Measurements from ENCODE around the gene OPN3. TPM values are rescaled to one million over a fixed set of nuclear protein-coding genes. Genes with fewer than 3 reads are reported as not detected.

Gene OPN3
- total and polyA plus RNA-seq, 9 of the 15 experiments (the other 6 are each of a cell fraction or from before 2014, with no cell fraction given): 4.2 to 34.6 (median 17.0) TPM

DNA sequence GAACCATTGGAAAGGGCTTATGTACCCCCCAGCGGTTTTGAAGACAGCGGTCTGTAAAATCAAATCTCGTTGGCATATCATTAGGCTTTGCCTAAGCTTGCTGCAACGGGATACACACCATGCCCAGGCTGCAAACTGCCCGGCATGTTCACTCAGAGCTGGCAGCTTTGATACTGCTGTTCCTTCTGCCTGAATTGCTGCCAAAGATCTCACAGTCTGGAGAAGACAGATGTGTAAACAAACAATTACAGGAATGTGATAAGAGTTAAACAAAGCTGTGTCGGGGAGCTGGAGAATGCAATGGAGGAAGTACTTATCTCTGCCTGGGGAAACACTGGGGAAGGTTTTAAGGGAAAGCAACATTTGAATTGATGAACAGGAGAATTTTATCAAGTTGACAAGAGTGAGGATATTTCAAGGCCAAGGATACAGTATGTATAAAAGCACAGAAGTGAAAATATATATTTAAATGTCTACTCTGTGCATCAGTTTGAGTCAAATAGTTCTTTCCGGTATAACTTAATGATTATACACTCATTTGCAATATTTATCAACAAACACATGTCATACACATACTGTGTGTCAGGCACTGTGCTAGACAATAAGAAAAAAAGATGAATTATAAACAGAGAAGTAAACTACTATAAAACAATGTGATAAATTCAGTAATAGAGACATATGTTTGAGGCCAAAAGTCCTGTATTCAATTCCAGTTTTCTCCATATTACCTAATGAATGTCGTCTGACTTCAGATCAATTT, 29.9 kb downstream of the OPN3 start (continued):
- TF ChIP-seq, protein P1, sequence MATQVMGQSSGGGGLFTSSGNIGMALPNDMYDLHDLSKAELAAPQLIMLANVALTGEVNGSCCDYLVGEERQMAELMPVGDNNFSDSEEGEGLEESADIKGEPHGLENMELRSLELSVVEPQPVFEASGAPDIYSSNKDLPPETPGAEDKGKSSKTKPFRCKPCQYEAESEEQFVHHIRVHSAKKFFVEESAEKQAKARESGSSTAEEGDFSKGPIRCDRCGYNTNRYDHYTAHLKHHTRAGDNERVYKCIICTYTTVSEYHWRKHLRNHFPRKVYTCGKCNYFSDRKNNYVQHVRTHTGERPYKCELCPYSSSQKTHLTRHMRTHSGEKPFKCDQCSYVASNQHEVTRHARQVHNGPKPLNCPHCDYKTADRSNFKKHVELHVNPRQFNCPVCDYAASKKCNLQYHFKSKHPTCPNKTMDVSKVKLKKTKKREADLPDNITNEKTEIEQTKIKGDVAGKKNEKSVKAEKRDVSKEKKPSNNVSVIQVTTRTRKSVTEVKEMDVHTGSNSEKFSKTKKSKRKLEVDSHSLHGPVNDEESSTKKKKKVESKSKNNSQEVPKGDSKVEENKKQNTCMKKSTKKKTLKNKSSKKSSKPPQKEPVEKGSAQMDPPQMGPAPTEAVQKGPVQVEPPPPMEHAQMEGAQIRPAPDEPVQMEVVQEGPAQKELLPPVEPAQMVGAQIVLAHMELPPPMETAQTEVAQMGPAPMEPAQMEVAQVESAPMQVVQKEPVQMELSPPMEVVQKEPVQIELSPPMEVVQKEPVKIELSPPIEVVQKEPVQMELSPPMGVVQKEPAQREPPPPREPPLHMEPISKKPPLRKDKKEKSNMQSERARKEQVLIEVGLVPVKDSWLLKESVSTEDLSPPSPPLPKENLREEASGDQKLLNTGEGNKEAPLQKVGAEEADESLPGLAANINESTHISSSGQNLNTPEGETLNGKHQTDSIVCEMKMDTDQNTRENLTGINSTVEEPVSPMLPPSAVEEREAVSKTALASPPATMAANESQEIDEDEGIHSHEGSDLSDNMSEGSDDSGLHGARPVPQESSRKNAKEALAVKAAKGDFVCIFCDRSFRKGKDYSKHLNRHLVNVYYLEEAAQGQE (IDR thresholded peaks at IDR 0.05; ENCODE audit: borderline replicate concordance): no peak; the same call in 1 of the 2 replicates
- TF ChIP-seq, protein P1 (CRISPR knock-in tag; IDR thresholded peaks at IDR 0.05; ENCODE audit: low read depth): no peak
- TF ChIP-seq FOXA1 (IDR thresholded peaks at IDR 0.05; ENCODE audit: borderline replicate concordance) (peak; percentile 74; the same call in 1 of the 2 replicates), NFIC (IDR thresholded peaks at IDR 0.05) (peak; percentile 85), CBX5 (IDR thresholded peaks at IDR 0.05; ENCODE audit: borderline replicate concordance, low read depth) (no peak), HCFC1 (IDR thresholded peaks at IDR 0.05; ENCODE audit: low read depth, low read length) (no peak), ZNF584 (CRISPR knock-in tag; IDR thresholded peaks at IDR 0.05; ENCODE audit: low read depth) (no peak), ZNF143 (CRISPR knock-in tag; IDR thresholded peaks at IDR 0.05) (no peak), ZNF551 (CRISPR knock-in tag; IDR thresholded peaks at IDR 0.05) (no peak), SMARCA4 (IDR thresholded peaks at IDR 0.05) (peak; percentile 88)
- TF ChIP-seq, protein P2, sequence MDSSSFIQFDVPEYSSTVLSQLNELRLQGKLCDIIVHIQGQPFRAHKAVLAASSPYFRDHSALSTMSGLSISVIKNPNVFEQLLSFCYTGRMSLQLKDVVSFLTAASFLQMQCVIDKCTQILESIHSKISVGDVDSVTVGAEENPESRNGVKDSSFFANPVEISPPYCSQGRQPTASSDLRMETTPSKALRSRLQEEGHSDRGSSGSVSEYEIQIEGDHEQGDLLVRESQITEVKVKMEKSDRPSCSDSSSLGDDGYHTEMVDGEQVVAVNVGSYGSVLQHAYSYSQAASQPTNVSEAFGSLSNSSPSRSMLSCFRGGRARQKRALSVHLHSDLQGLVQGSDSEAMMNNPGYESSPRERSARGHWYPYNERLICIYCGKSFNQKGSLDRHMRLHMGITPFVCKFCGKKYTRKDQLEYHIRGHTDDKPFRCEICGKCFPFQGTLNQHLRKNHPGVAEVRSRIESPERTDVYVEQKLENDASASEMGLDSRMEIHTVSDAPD (CRISPR knock-in tag; IDR thresholded peaks at IDR 0.05): no peak
